Activated CD4-positive, alpha-beta T cell treated with anti-CD3 and anti-CD28 coated beads for 36 hours (primary cell): ENCODE results near the gene CRIP3. TPM values are rescaled to one million over a fixed set of nuclear protein-coding genes. Genes with fewer than 3 reads are reported as not detected.
"Not testable (repeated sequence)": the region's sequence is repeated elsewhere in the genome, so short reads cannot be mapped to it uniquely, and the experiment has no call there.

ENCODE experiments used
- ATAC-seq: fragments of 200-7000 bp; cut with Tn5 transposase; one replicate; pipeline ENCODE4 v1.10.0; 2021; ENCODE audit warnings: mild to moderate bottlenecking, moderate library complexity
- CTCF ChIA-PET: fragments of 350-600 bp; sonication (Branson Sonifier 250); formaldehyde crosslinking; loops from one replicate; lab custom pipeline; 2021; ENCODE audit warnings: antibody characterized with exemption; lab: Charles Lee
- POLR2A ChIA-PET: fragments of 350-600 bp; sonication (Branson Sonifier 250); formaldehyde crosslinking; loops from one replicate; lab custom pipeline; 2021; ENCODE audit warnings: antibody characterized with exemption, inconsistent platforms; lab: Charles Lee
- DNase-seq: peaks from one replicate; pipeline ENCODE4 v3.0.0-alpha.2; 2020
- H3K27ac Mint-ChIP-seq: one replicate; pipeline ENCODE4 v1.8.0; 2021; ENCODE audit warnings: mixed read lengths
- H3K27me3 Mint-ChIP-seq: one replicate; pipeline ENCODE4 v1.8.0; 2021; ENCODE audit warnings: mixed read lengths
- H3K36me3 Mint-ChIP-seq: one replicate; pipeline ENCODE4 v1.8.0; 2021; ENCODE audit warnings: low read depth, mixed read lengths
- H3K4me1 Mint-ChIP-seq: one replicate; pipeline ENCODE4 v1.8.0; 2021; ENCODE audit warnings: mixed read lengths
- H3K4me3 Mint-ChIP-seq: one replicate; pipeline ENCODE4 v1.8.0; 2021; ENCODE audit warnings: mild to moderate bottlenecking, moderate library complexity, mixed read lengths
- H3K9me3 Mint-ChIP-seq: one replicate; pipeline ENCODE4 v1.8.0; 2021; ENCODE audit warnings: low read depth, mixed read lengths
- intact Hi-C, 2 experiments: fragments of 100-400 bp; cut with DNase I in 1 of 2; cut with micrococcal nuclease in 1 of 2; formaldehyde crosslinking; loops; one replicate each; pipeline versions ENCODE4 v1.14.2 to v1.15.1; 2022 to 2024; cut with DNase I, micrococcal nuclease
- total RNA-seq, 2 experiments: library from RNA; stranded (reverse); gene quantifications; one replicate each; pipeline ENCODE4 v1.2.3, GENCODE V29; 2021

The CRIP3 gene
- total RNA-seq, 2 experiments from 2014 or later: 1.6 to 1.8 TPM

GRCh38 chr6:43307451-43308100 is 1.1 kb downstream of the CRIP3 start:
- POLR2A ChIA-PET: interaction anchor here (0.7 kb wide), 1 partner anchor 11 kb away, joined by 3 read pairs; no protein-coding TSS in a partner anchor
- CTCF ChIA-PET: interaction anchor here (0.6 to 2.4 kb wide), 13 partner anchors 8 to 608 kb away, joined by 3 to 9 read pairs (median 4); no protein-coding TSS in a partner anchor
- peaks cover 3% of the 10 kb centered on the region for H3K4me1 Mint-ChIP-seq
- no peak overlapping the region for H3K27ac Mint-ChIP-seq
- H3K36me3 Mint-ChIP-seq: no peaks in the 10 kb centered on the region
- no peaks in the 10 kb centered on the region for H3K9me3 Mint-ChIP-seq
- no peak overlapping the region for H3K4me3 Mint-ChIP-seq
- no peak for DNase-seq
- no peak for ATAC-seq
- intact Hi-C loops: loop anchor here in 1 of 2 experiments (1.0 to 2.0 kb wide), 2 partner anchors 61 to 91 kb away; partner anchors contain the start of gene ZNF318
- H3K27me3 Mint-ChIP-seq: no peaks in the 10 kb centered on the region

DNA sequence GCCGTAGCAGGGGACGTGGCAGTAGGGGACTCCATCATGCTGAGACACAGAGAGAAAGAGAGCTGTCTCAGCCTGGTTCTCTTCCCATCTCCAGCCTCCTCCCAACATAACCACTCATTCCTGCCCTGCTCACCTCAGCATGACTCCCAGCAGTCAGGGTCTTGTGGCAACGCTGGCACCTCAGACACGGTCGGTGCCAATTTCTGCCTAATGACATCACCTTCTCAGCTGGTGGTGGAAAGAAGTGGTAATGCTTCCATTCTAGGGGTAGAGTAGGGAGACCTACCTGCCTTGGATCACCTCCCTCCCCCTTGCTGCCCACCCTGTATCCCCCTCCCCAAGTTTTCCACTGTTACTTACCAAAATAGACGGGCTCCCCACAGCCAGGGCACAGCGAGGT is 2.5 kb downstream of the CRIP3 start:
- Mint-ChIP-seq H3K9me3 (no peaks in the 10 kb centered on the region), H3K4me3 (no peak overlapping the region), H3K27me3 (peaks cover 2% of the 10 kb centered on the region), H3K36me3 (no peaks in the 10 kb centered on the region), H3K27ac (no peak overlapping the region), H3K4me1 (peaks cover 3% of the 10 kb centered on the region)
- ChIA-PET CTCF (interaction anchor here (1.5 to 1.7 kb wide), 2 partner anchors 9 to 10 kb away, joined by 5 read pairs; no protein-coding TSS in a partner anchor), POLR2A (no interaction called here)
- ATAC-seq (no peak), DNase-seq (no peak)
- intact Hi-C loops: no loop called here

GRCh38 chr6:43304882-43305281 is 3.7 kb downstream of the CRIP3 start:
- Mint-ChIP-seq H3K4me1 (peaks cover 3% of the 10 kb centered on the region), H3K36me3 (no peaks in the 10 kb centered on the region)
- intact Hi-C loops: no loop called here

DNA sequence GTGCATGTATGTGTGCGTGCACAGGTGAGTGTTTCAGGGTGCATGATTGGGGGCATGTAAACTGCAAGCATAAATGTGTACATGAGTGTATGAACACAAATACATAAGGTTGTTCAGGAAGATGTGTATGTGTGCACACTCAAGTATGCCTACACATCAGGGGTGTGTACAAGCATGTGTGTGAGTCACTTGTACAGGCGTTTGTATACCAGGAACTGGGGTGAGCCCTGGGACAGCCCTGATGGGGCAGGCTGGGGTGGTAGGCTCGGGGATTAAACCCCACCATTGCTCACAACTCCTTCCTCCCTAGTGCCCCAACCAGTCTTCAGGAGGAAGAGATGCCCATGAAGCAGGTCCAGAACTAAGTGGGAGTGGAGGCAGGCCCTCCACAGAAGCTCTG is 4.3 kb downstream of the CRIP3 start:
- no peak overlapping the region for H3K27ac Mint-ChIP-seq
- POLR2A ChIA-PET: no interaction called here
- CTCF ChIA-PET: interaction anchor here (1.4 kb wide), 1 partner anchor 201 kb away, joined by 5 read pairs; no protein-coding TSS in a partner anchor
- no peaks in the 10 kb centered on the region for H3K36me3 Mint-ChIP-seq
- DNase-seq (no peak), ATAC-seq (no peak)
- peaks cover 3% of the 10 kb centered on the region for H3K4me1 Mint-ChIP-seq
- H3K27me3 Mint-ChIP-seq: peaks cover 2% of the 10 kb centered on the region
- H3K9me3 Mint-ChIP-seq: no peaks in the 10 kb centered on the region
- H3K4me3 Mint-ChIP-seq: no peak overlapping the region
- intact Hi-C loops: no loop called here

More at GRCh38 chr6:43304882-43305281, 3.7 kb downstream of the CRIP3 start:
- Mint-ChIP-seq H3K27ac (no peak overlapping the region), H3K4me3 (no peak overlapping the region), H3K9me3 (no peaks in the 10 kb centered on the region), H3K27me3 (peaks cover 2% of the 10 kb centered on the region)
- no peak for ATAC-seq
- DNase-seq: no peak
- ChIA-PET POLR2A (no interaction called here), CTCF (interaction anchor here (1.4 kb wide), 1 partner anchor 200 kb away, joined by 5 read pairs; no protein-coding TSS in a partner anchor)

DNA sequence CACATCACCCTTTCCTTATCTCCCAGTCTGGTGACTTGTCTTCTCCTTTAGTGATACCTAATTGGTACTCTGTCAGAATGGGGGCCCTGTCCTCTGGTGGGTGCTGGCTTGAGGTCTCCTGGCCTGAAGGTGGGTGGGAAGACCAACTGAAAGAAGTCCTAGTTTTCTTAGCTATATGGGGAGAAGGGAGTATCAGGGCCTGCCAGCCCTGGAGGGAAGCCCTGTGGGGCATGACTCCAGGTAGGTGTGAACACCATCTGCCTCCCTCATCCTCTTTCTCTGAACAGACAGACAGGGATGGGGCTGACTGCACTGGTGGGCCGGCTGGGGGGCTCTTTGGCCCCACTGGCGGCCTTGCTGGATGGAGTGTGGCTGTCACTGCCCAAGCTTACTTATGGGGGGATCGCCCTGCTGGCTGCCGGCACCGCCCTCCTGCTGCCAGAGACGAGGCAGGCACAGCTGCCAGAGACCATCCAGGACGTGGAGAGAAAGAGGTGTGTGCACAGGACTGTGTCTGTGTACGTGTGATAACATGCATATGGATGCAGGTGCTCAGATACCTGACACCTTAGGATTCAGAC is 4.8 kb downstream of the CRIP3 start:
- H3K9me3 Mint-ChIP-seq: no peaks in the 10 kb centered on the region
- H3K27me3 Mint-ChIP-seq: peaks cover 3% of the 10 kb centered on the region
- H3K4me3 Mint-ChIP-seq: no peak overlapping the region
- intact Hi-C loops: no loop called here
- no peaks in the 10 kb centered on the region for H3K4me1 Mint-ChIP-seq
- ATAC-seq (no peak), DNase-seq (no peak)
- ChIA-PET POLR2A (no interaction called here), CTCF (no interaction called here)
- no peak overlapping the region for H3K27ac Mint-ChIP-seq
- H3K36me3 Mint-ChIP-seq: no peaks in the 10 kb centered on the region

DNA sequence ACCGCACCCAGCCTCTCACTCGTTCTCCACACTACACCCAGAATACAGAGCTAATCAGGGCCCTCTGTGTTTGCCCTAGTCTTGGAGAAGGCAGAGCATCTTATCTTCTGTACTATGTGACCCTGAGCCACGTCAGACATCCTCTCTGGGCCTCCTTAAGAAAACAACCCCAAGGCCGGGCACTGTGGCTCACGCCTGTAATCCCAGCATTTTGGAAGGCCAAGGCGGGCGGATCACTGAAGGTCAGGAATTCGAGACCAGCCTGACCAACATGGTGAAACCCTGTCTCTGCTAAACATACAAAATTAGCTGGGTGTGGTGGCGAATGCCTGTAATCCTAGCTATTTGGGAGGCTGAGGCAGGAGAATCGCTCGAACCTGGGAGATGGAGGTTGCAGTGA is 5.6 kb downstream of the CRIP3 start:
- CTCF ChIA-PET: interaction anchor here (1.7 kb wide), 1 partner anchor 73 kb away, joined by 3 read pairs; the partner anchor contains the start of gene DNPH1
- POLR2A ChIA-PET, H3K27ac Mint-ChIP-seq, H3K4me3 Mint-ChIP-seq, H3K4me1 Mint-ChIP-seq, H3K36me3 Mint-ChIP-seq, intact Hi-C loops, H3K27me3 Mint-ChIP-seq, H3K9me3 Mint-ChIP-seq, DNase-seq, ATAC-seq: not testable (repeated sequence)

DNA sequence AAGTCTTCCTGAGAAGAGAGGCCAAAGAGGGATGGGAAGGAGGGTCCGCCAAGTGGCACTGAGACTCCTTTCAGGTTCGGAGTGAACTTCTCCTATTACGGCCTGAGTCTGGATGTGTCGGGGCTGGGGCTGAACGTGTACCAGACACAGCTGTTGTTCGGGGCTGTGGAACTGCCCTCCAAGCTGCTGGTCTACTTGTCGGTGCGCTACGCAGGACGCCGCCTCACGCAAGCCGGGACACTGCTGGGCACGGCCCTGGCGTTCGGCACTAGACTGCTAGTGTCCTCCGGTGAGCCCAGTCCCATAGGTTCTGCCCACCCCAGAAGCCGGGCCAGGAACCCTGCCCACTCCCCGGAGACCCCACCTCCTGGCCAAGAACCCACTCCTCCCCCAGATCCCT is 6.5 kb downstream of the CRIP3 start:
- ATAC-seq: no peak
- Mint-ChIP-seq H3K36me3 (no peaks in the 10 kb centered on the region), H3K27ac (no peak overlapping the region), H3K9me3 (no peaks in the 10 kb centered on the region), H3K4me1 (no peaks in the 10 kb centered on the region), H3K27me3 (peaks cover 4% of the 10 kb centered on the region), H3K4me3 (no peak overlapping the region)
- DNase-seq: no peak
- CTCF ChIA-PET: interaction anchor here (1.7 kb wide), 1 partner anchor 73 kb away, joined by 3 read pairs; the partner anchor contains the start of gene DNPH1
- intact Hi-C loops: no loop called here
- POLR2A ChIA-PET: no interaction called here

DNA sequence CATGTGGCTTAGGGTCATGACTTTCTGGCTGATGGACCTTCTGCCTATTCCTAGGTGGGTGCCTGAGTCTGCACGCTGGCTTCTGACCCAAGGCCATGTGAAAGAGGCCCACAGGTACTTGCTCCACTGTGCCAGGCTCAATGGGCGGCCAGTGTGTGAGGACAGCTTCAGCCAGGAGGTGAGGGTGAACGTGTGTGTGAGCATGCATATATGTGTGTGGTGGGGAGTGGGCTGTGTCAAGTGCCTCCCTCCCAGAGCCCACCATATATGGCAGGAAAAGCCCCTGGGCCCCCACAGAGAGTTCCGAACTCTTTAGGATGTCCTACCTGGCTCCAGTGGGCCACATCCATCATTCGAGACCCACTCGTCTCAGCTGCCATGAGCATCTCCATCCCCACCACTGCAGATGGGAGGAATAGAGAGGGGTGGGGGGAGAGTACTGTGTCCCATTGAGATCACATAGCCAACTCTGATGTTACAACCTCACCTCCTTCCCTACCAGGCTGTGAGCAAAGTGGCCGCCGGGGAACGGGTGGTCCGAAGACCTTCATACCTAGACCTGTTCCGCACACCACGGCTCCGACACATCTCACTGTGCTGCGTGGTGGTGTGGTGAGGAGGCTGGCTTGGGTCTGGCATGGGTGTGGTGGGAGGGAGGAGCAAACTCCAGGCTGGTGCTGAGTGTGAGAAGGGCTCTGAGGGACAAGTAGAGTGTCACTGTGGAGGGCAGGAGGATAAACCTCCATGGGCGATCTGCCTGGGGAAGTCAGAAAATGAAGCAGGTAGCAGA is 7.3 kb downstream of the CRIP3 start:
- POLR2A ChIA-PET: no interaction called here
- ATAC-seq: no peak
- Mint-ChIP-seq H3K4me3 (no peak overlapping the region), H3K36me3 (no peaks in the 10 kb centered on the region), H3K27ac (no peak overlapping the region), H3K4me1 (no peaks in the 10 kb centered on the region), H3K9me3 (no peaks in the 10 kb centered on the region), H3K27me3 (peaks cover 4% of the 10 kb centered on the region)
- DNase-seq: no peak
- intact Hi-C loops: no loop called here
- CTCF ChIA-PET: interaction anchor here (0.7 kb wide), 1 partner anchor 455 kb away, joined by 4 read pairs; no protein-coding TSS in a partner anchor

DNA sequence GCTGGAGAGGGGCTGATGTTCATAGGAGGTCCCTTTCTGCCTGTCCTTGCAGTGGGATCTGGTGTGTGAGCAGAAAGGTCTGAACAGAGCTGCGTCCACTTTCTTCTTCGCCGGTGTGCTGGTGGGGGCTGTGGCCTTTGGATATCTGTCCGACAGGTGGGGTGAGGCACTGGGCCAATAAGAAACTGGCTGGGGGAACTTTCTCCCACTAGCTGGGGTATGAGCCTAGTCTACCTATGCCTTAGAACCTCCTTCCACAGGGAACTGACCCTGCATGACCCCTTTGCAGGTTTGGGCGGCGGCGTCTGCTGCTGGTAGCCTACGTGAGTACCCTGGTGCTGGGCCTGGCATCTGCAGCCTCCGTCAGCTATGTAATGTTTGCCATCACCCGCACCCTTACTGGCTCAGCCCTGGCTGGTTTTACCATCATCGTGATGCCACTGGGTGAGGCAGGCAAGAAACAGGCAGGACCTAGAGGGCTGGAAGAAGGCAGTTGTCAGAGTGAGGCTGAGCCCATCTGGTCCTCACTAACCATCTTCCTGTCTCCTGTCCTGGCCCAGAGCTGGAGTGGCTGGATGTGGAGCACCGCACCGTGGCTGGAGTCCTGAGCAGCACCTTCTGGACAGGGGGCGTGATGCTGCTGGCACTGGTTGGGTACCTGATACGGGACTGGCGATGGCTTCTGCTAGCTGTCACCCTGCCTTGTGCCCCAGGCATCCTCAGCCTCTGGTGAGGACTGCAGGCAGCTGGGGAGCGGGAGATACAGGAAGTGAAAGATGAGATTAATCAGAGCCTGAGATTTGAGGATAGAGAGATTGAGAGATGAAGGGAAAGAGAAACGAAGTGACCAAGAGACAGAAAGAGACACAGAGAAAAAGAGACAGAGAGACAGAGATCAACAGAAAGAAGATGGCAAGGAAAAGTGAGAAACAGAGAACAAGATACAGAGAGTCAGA is 9.0 kb downstream of the CRIP3 start:
- DNase-seq: no peak
- H3K4me1 Mint-ChIP-seq: no peaks in the 10 kb centered on the region
- H3K36me3 Mint-ChIP-seq: no peaks in the 10 kb centered on the region
- H3K27ac Mint-ChIP-seq: no peak overlapping the region
- POLR2A ChIA-PET: interaction anchor here (0.6 kb wide), 1 partner anchor 79 kb away, joined by 4 read pairs; no protein-coding TSS in a partner anchor
- no peak overlapping the region for H3K4me3 Mint-ChIP-seq
- CTCF ChIA-PET: interaction anchor here (1.3 to 1.8 kb wide), 2 partner anchors 9 to 193 kb away, joined by 5 to 6 read pairs; partner anchors contain the start of gene CRIP3
- H3K9me3 Mint-ChIP-seq: no peaks in the 10 kb centered on the region
- intact Hi-C loops: no loop called here
- H3K27me3 Mint-ChIP-seq: peaks cover 4% of the 10 kb centered on the region
- no peak for ATAC-seq

DNA sequence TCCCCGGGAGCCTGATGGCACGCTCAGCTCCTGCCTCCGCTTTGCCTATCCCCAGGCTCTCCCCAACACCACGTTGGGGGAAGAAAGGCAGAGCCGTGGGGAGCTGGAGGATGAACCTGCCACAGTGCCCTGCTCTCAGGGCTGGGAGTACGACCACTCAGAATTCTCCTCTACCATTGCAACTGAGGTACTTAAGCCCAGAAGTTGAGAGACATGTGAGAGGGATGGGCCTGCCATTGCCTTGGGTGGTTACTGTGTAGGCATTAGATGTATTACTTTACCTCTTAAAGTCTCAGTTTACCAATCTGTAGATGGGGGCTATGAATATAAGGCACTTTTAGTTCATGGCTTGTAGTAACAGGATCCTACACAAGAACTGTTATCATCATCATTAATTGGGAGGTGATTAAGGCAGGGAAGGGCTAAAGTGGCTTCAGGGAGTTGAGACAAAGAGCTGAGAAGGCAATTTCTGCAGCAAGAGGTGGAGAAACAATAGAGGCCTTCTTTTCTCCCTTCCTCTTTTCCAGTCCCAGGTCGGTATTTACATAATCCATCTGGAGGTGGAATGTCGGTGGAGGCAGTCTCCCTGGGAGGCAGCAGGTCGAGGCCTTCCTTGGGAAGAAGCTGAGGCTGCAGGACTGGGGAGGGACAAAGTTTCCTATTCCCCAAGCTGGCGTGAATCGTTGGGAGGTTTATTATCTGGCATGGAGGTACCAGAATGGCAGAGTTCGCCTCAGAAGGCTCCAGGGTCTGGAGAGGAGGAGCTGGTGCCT is 9.9 kb downstream of the CRIP3 start:
- no peaks in the 10 kb centered on the region for H3K36me3 Mint-ChIP-seq
- no peak overlapping the region for H3K4me3 Mint-ChIP-seq
- CTCF ChIA-PET: interaction anchor here (1.0 to 1.8 kb wide), 2 partner anchors 35 to 194 kb away, joined by 3 to 5 read pairs; no protein-coding TSS in a partner anchor
- DNase-seq (no peak), ATAC-seq (no peak)
- no peaks in the 10 kb centered on the region for H3K9me3 Mint-ChIP-seq
- POLR2A ChIA-PET: no interaction called here
- intact Hi-C loops: no loop called here
- H3K4me1 Mint-ChIP-seq: no peaks in the 10 kb centered on the region
- no peak overlapping the region for H3K27ac Mint-ChIP-seq
- H3K27me3 Mint-ChIP-seq: peaks cover 4% of the 10 kb centered on the region
